ENCODE data around the gene MFSD6L.

Gene MFSD6L

DNA sequence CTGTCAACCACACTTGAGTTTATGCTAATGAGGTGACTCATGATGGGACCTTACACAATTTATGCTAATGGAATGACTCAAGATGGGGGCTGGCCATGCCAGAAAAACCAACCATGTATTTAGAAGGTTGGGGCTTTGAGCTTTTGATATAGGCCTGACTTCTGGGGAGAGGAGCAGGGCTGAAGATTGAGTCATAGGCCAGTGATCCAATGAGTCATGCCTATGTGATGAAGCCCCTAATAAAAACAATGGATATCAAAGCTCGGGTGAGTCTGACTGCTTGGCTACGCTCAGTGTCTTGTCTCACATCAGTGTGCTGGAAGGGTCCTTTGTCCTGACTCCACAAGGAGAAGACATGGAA is 7.3 kb downstream of the MFSD6L start:
- no peak for DNase-seq (ENCODE audit: low read depth)

DNA sequence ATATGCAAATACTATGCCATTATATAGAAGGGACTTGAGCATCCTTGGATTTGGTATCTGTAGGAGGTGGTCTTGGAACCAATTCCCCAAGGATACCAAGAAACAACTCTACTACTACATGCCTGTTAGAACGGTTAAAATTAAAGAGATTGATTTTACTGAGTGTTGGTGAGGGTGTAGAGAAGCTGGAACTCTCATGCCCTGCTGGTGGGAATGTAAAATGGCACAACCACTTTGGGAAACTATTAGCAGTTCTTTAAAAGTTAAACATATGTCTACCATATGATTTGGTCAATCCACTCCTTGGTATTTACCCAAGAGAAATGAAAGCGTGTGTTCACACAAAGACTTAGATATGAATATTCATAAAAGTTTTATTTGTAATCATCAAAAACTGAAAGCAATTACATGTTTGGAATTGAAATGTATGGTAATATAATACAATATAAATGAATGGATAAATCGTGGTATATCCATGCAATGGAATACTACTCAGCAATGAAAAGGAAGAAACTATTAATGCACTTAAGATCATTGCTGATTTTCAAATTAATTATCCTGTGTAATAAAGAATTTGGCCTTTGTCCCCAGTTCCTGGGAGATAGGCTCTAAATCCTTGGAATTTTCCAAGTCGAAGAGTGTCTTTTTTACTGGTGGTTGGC is 7.8 kb downstream of the MFSD6L start:
- DNase-seq (ENCODE audit: low read depth), result no peak

DNA sequence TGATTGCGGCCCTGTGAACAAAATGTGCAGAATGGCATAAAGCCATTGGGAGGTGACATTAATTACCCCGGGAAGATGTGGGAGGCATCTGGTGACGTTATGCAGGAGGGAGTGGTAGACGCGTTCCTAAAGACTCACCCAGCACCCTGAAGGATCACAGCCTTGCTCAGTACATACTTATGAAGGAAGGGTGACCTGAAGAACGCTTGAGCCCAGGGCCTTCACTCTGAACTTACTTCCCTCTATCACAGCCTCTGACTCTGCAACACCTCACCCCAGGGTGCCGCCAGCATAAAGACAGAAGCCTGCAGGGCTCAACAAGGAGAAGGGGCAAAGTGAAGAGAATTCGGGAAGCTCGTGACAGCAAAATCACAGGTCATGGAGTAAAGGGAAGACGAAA is 9.4 kb downstream of the MFSD6L start:
- no peak for DNase-seq (ENCODE audit: low read depth)

DNA sequence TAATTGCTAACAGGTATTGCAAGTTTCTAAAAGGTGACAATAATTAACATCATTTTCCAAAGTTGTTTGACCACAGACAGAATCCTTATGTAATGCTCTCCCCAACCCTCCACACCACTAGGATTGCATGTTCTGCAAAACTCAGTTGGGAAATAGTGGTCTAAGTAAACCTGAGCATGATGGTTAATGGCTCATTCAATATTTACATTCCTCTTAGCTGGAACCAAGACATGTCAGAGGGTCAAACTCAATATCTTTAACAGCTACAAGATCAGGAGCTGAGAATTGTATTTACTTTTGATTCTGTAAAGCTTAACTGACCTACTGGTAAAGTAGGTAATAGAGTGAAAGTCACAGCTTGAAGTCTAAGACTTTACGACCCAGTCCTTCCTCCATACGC is 10.2 kb downstream of the MFSD6L start:
- no peak for DNase-seq (ENCODE audit: low read depth)

DNA sequence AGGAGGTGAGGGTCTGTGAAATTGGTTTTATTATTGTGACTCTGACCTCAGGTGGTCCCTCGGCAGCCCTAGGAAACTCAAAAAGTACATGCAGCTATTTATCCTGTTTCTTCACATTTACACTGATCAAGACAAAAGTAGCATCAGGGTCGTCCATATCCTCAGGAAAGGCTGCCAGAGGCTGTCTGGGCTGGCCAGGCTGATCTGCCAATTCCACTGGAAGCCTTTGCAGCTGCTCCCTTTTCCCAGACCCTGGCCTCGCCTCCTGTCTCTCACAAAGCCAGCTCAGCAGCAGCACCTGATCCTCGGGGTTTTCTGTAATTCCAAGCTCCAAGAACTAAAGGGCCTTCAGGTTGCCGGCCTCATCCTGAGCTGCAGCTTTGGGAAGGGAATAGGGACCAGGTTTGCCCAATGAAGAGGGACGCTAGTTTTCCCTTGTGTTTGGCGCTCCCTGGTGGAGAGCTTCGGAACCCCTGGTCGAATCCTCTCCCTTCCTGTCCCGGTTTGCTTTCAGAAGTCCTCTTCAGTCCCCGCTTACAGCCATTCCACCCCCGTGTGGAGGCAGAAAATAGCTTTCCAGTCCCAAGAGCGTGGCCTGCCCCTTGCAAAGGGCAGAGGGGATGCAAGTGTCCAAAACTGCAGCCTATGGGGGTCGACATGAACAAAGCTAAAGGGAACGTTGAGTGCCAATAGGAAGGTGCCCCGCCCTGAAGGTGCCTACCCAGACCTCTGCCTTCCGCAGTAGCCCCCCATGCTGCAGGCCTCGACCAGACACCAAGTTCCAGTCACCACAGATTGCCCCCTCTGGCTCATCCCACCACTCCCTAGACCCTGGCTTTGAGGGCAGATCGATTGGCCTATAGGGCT is 13.4 kb downstream of the MFSD6L start:
- DNase-seq (ENCODE audit: low read depth), result peak; percentile 23

DNA sequence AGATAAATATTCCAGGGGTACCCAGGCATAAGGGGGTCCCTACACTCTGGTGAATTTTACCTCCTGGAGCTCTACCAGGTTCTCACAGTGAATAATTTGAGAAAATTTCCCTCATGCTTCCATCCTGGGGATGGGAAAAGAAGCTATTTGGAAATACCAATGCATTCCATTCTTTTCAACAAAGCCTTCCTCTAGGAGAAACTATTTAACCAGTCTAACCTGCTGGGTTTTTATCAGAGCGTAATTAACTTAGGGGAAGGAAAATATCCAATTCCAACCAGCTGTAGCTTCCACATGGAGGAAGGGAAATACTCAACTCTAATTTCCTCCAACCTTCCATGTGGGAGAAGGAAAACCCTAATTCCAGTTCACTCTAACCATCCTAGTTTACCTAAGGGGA is 17.0 kb downstream of the MFSD6L start:
- no peak for DNase-seq (ENCODE audit: low read depth)

DNA sequence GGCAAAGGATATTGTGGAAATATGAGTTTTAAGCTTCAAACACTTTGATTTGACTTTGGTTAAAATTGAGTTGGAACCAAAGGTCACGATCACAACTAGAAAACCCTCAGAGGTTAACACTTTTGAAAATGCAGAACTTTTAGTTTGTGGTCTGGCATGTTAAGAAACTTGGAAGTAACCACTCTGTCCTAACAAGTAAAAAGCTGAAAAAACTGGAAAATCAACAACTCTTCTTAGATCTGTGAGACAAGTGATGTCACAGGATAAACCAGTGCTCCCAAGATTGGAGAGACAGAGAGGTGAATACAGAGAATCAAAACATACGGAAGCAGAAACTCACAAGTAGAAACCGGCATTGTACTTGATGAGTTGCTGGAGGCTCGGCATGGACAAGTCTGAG is 17.4 kb downstream of the MFSD6L start:
- no peak for DNase-seq (ENCODE audit: low read depth)

DNA sequence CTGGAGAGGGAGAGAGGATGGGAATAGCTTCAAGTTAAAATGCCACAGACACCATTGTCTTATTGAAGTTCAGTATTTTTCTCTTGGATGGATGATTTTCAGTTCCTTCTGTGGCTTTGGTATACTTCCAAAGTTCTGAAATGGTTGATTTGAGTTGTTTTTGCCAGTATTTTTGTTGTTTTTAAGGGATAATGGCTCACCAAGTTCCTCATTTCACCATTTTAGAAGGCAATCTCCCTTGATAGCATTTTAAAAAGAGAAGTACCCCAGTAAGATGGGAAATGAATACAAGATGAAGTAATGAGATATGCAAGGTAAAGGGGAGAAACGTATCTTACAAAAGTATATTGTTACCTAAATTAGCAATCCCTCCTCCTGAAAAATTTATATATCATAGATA is 22.3 kb downstream of the MFSD6L start:
- DNase-seq (ENCODE audit: low read depth), result no peak

DNA sequence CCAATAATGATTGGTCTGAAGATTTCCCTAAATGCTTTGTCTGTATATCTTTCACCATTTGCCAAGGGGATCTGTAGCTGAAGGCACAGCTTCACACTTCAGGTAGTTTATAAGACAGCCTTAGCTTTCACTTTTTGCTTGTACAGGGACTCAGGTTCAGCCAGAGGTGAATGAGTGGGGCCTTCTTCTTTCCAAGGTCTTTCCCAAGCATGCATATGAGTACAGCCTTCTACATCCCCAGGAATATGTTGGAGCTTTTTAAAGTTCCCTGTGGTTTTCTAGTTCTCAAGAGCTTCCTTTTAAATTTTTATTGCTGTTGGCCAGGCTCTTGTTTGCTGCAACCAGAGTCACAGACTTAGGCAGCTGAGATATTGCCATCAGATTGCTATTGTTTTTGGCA is 22.9 kb downstream of the MFSD6L start:
- DNase-seq (ENCODE audit: low read depth), result no peak

DNA sequence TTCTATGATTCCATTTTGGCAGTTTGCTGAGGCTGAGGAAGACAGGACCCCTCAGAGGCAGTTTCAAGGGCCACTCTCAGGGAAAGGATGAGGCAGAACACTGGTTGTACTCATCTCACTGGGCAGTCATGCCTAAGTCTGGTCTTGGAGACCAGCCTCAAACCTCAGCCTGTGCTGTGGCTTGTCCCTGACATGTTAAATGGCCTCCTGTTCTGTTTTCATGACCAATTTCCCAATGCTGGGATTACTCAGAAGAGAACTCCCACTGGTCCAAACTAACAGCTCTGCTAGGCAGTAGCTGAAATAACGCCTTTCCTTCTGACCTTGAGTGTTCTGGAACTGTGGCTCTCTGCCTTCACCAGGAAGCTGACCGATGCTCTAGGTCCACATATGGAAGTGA is 32.4 kb downstream of the MFSD6L start:
- DNase-seq (ENCODE audit: low read depth), result no peak

DNA sequence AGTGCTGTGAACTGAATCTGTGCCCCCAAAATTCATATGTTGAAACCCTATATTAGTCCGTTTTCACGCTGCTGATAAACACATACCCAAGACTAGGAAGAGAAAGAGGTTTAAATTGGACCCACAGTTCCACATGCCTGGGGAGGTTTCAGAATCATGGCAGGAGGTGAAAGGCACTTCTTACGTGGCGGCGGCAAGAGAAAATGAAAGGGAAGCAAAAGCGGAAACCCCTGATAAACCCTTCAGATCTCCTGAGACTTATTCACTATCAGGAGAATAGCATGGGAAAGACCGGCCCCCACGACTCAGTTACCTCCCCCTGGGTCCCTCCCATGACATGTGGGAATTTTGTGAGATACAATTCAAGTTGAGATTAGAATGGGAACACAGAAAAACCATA is 37.2 kb downstream of the MFSD6L start:
- no peak for DNase-seq (ENCODE audit: low read depth)

DNA sequence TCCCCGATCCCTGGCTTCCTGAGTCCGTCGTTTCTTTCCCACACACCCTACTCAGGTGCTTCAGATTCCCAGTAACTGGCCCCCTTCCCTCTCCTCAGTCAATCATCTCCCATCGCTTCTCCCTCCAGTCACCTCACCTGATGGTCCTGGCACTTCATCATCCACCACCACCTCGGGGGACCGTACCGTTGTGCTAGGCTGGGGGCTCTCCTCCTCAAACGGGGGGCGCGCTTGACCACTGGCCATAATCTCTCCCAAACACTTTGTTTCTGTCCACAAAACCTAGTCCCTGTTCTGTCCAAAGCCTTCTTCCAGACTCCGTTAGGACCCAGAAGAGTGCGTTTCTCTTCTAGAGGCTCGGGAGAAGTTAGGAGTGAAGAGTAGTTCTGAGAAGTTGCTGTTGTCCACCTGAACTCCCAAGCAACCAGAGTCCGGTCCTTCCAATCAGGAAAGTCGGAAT is 41.0 kb downstream of the MFSD6L start, which contains the start of gene SPDYE4:
SPDYE4 (minus strand) TSS at position 410 of the 460 bp plus-strand sequence; CDS start at position 246, 164 bp downstream.
- DNase-seq (ENCODE audit: low read depth), result no peak

DNA sequence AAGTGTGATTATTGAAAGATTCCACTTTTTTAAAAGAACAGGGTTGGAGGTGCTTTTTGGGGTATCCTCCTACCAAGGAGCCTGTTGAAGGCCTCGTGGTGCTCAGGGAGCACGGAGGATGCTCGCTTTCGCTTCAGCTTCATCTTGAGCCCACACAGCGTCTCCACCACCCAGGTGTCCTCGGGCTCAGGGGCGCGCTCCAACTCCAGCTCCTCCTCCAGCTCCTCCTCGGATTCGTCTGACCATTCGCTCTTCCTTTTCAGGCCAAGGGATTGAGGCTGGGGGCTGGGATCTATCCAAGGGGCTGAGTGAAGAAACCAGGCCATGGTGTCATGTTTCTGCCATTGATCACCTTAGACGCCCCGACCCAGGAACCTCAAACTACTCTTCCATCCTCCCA is 42.0 kb downstream of the MFSD6L start:
- DNase-seq (ENCODE audit: low read depth), result no peak

DNA sequence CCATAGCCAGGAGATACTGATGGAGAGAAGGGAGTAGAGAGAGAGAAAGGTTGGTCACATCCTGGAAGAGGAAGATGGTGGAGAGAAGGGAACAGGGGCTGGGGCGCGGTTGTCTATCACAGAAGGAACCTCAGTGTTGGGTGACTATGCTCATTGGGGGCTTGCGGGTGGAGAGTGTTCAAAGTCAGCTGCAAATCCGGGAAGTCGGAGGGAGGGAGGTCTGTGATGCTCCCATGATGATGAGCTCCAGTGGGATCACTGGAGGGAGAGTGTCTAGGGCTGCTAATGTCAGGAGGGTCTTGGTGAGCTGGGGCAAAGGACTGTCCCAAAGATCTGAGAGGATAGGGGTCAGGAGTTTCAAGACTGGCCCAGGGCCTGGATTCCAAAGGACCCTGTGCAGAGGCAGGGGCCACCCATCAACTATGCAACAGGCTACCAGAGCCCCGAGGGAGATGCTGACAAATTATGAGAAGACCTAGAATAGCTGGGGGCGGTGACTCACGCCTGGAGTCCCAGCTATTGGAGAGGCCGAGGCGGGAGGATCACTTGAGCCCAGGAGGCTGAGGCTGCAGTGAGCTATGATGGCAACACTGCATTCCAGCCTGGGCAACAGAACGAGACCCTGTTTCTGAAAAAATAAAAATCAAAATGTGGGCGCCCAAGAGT is 43.4 kb downstream of the MFSD6L start:
- DNase-seq (ENCODE audit: low read depth), result no peak

DNA sequence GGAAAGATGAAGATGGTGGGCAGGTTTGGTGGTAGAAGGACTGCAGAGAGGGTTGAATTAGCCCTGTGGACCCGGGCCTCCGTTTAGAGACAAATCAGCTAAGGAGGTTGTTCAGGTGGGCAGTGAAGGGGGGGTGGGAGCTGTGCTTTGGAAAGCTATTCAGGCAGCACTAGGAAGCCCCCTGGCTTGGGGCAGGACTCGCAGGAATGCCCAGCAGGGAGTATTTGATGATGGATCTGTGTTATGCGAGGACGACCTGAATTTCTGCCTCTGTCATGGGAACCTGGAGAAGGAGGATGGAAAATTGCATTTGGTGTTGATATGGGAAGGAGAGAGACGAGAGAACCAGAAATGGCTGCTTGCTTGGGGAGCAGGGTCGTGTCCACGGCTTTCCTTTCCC is 44.3 kb downstream of the MFSD6L start:
- no peak for DNase-seq (ENCODE audit: low read depth)

DNA sequence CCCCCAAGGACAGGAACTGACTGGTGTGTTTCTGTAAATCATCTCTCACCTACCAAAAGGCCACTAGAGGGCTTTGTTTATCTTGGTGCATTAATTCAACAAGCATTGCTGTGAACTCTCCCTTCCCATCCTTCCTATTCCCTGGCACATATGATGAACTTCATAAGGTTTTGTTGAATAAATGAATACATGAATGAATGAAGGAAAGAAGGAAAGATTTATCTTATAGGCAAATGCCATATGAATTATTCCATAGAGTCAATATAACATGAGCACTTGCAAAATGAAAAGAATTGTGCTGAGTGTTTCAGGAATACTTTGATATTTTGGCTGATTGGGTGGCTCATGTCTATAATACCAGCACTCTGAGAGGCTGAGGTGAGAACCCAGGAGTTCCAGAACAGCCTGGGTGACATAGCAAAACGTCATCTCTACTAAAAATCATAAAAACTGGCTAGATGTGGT is 45.2 kb downstream of the MFSD6L start:
- no peak for DNase-seq (ENCODE audit: low read depth)

DNA sequence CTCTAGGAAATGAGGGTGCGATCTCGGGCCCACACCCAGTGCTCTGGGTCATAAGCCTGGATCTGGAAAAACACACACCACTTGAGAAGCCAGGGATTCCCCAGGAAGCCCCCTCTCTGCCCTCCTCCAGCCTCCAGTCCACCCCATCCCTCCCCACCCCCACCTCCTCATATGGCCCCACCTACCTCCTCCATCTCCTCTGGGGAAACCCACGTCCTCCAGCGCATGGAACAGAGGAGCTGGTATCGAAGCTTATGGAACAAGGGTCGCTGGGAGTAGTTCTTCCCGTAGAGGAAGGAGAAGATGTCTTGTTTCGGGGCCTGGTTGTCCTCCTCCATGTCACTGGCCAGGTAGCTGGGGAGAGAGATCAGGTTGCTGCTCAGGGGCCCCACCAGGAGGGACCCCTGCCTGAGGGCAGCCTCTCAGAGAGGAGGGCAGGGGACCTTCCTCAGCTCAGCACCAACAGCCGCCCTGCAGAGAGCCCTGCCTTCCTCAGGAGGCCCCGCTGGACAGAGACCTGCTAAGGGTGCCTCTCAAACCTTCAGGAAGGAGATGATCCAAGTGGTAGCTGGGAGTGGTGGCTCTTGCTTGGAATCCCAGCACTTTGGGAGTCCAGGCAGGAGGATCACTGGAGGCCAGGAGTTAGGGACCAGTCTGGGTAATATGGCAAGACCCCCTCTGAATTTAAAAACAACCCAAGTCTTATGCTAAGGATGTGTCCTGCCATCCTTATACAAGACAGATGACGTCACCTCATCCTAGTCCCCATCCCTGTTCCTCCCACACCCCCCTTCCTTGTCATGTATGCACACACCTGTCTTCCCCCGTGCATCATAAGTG is 45.8 kb downstream of the MFSD6L start:
- no peak for DNase-seq (ENCODE audit: low read depth)

DNA sequence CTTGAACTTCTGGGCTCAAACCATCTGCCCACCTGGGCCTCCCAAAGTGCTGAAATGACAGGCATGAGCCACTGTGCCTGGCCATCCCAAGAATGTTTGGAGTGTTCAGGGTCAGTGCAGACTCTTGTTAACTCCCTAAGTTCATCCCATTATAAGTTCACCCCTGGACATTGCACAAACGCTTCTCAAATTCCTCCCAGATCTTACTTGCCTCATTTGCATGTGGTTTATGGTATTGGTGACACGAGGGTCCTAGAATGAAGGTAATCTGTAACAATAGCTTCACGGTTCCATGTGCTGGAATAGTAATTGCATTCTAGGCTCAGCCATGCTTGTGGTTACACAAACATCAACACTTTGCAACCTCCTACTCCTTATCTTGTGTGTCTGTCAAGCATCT is 49.5 kb downstream of the MFSD6L start:
- no peak for DNase-seq (ENCODE audit: low read depth)

DNA sequence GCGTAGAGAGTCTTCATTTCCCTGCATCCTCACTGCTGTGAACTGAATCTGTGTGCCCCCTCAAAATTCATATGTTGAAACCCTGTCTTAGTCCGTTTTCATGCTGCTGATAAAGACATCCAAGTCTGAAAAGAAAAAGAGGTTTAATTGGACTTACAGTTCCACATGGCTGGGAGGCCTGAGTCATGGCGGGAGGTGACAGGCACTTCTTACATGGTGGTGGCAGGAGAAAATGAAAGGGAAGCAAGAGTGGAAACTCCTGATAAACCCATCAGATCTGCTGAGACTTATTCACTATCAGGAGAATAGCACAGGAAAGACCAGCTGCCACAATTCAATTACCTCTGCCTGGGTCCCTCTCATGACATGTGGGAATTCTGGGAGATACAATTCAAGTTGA is 51.4 kb downstream of the MFSD6L start:
- no peak for DNase-seq (ENCODE audit: low read depth)

Data from activated T-helper 1 cell treated with Interleukin-2 at 50 U/mL for 16 hours (primary cell).